Measurements from ENCODE around the gene SLC5A7. TPM values are rescaled to one million over a fixed set of nuclear protein-coding genes. Genes with fewer than 3 reads are reported as not detected.

The SLC5A7 gene
- total and polyA plus RNA-seq, 4 donors = under 0.01 TPM; not detected in 3

DNA sequence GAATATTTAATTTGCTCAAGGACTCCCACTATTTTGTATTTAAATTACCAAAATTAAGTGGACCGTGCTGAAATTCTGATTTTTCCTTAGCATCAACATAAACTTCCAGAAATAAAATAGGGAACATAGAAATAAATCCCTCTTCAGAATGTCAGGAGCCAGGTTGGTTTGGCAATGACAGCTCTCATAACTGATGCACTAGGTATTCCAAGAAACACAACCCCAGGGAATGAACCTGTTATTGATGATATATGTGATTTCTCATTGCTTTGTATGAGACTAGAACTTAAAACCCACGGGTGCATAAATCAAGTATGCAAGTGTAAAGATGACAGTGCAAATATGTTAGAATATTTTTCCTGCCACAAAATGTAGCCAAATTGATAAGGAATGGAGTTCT lies 12.8 kb downstream of the SLC5A7 start:
- no peaks in the 10 kb centered on the region for H3K27me3 ChIP-seq (ENCODE audit: control insufficient read depth in 4 of 4, insufficient read depth in 4 of 4, low read length in 3 of 4)
- no peak for DNase-seq (ENCODE audit: low spot score)
- 74% methylated on average over 2 of the region's 2 CpGs for WGBS
- no peaks in the 10 kb centered on the region for H3K4me1 ChIP-seq (ENCODE audit: control insufficient read depth in 4 of 4, insufficient read depth in 4 of 4, low read length in 3 of 4)
- no peak overlapping the region for H3K9ac ChIP-seq (ENCODE audit: low read depth in 1 of 2, low read length in 2 of 2)
- H3K9me3 ChIP-seq (ENCODE audit: control insufficient read depth in 4 of 4, low read length in 3 of 4) = no peaks in the 10 kb centered on the region
- no peaks in the 10 kb centered on the region for H3K36me3 ChIP-seq (ENCODE audit: control insufficient read depth in 4 of 4, insufficient read depth in 3 of 4, low read depth in 1 of 4, low read length in 3 of 4)
- TF ChIP-seq HNF4G (IDR thresholded peaks at IDR 0.05) (no peak), TAF1 (conservative IDR thresholded peaks at IDR 0.05) (no peak), RAD21 (IDR thresholded peaks at IDR 0.05) (no peak), FOXA1 (IDR thresholded peaks at IDR 0.05) (no peak), FOXA2 (IDR thresholded peaks at IDR 0.05) (no peak), HNF4A (conservative IDR thresholded peaks at IDR 0.05) (no peak), NR2F2 (IDR thresholded peaks at IDR 0.05) (no peak), SP1 (IDR thresholded peaks at IDR 0.05) (no peak), EGR1 (IDR thresholded peaks at IDR 0.05; ENCODE audit: low read depth in 2 of 2) (no peak), GABPA (IDR thresholded peaks at IDR 0.05 in 1 of 2, conservative IDR thresholded peaks at IDR 0.05 in 1 of 2) (no peak), RXRA (IDR thresholded peaks at IDR 0.05) (no peak), JUND (IDR thresholded peaks at IDR 0.05) (no peak), YY1 (IDR thresholded peaks at IDR 0.05) (no peak)
- TF ChIP-seq, protein P1, sequence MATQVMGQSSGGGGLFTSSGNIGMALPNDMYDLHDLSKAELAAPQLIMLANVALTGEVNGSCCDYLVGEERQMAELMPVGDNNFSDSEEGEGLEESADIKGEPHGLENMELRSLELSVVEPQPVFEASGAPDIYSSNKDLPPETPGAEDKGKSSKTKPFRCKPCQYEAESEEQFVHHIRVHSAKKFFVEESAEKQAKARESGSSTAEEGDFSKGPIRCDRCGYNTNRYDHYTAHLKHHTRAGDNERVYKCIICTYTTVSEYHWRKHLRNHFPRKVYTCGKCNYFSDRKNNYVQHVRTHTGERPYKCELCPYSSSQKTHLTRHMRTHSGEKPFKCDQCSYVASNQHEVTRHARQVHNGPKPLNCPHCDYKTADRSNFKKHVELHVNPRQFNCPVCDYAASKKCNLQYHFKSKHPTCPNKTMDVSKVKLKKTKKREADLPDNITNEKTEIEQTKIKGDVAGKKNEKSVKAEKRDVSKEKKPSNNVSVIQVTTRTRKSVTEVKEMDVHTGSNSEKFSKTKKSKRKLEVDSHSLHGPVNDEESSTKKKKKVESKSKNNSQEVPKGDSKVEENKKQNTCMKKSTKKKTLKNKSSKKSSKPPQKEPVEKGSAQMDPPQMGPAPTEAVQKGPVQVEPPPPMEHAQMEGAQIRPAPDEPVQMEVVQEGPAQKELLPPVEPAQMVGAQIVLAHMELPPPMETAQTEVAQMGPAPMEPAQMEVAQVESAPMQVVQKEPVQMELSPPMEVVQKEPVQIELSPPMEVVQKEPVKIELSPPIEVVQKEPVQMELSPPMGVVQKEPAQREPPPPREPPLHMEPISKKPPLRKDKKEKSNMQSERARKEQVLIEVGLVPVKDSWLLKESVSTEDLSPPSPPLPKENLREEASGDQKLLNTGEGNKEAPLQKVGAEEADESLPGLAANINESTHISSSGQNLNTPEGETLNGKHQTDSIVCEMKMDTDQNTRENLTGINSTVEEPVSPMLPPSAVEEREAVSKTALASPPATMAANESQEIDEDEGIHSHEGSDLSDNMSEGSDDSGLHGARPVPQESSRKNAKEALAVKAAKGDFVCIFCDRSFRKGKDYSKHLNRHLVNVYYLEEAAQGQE (IDR thresholded peaks at IDR 0.05) = no peak
- TF ChIP-seq, protein P2, sequence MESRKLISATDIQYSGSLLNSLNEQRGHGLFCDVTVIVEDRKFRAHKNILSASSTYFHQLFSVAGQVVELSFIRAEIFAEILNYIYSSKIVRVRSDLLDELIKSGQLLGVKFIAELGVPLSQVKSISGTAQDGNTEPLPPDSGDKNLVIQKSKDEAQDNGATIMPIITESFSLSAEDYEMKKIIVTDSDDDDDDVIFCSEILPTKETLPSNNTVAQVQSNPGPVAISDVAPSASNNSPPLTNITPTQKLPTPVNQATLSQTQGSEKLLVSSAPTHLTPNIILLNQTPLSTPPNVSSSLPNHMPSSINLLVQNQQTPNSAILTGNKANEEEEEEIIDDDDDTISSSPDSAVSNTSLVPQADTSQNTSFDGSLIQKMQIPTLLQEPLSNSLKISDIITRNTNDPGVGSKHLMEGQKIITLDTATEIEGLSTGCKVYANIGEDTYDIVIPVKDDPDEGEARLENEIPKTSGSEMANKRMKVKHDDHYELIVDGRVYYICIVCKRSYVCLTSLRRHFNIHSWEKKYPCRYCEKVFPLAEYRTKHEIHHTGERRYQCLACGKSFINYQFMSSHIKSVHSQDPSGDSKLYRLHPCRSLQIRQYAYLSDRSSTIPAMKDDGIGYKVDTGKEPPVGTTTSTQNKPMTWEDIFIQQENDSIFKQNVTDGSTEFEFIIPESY (IDR thresholded peaks at IDR 0.05) = no peak
- TF ChIP-seq, protein P3, sequence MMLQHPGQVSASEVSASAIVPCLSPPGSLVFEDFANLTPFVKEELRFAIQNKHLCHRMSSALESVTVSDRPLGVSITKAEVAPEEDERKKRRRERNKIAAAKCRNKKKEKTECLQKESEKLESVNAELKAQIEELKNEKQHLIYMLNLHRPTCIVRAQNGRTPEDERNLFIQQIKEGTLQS (IDR thresholded peaks at IDR 0.05) = no peak
- TF ChIP-seq, protein P4, sequence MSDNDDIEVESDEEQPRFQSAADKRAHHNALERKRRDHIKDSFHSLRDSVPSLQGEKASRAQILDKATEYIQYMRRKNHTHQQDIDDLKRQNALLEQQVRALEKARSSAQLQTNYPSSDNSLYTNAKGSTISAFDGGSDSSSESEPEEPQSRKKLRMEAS (IDR thresholded peaks at IDR 0.05) = no peak
- TF ChIP-seq, protein P5, sequence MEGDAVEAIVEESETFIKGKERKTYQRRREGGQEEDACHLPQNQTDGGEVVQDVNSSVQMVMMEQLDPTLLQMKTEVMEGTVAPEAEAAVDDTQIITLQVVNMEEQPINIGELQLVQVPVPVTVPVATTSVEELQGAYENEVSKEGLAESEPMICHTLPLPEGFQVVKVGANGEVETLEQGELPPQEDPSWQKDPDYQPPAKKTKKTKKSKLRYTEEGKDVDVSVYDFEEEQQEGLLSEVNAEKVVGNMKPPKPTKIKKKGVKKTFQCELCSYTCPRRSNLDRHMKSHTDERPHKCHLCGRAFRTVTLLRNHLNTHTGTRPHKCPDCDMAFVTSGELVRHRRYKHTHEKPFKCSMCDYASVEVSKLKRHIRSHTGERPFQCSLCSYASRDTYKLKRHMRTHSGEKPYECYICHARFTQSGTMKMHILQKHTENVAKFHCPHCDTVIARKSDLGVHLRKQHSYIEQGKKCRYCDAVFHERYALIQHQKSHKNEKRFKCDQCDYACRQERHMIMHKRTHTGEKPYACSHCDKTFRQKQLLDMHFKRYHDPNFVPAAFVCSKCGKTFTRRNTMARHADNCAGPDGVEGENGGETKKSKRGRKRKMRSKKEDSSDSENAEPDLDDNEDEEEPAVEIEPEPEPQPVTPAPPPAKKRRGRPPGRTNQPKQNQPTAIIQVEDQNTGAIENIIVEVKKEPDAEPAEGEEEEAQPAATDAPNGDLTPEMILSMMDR (IDR thresholded peaks at IDR 0.05; ENCODE audit: low read depth, low read length, missing input control) = no peak
- no peak overlapping the region for H3K27ac ChIP-seq (ENCODE audit: low read depth in 1 of 2, low read length in 2 of 2)
- H3K4me3 ChIP-seq (ENCODE audit: low read depth in 1 of 3, low read length in 3 of 3) = no peak overlapping the region

Measured in liver (tissue), 9 donors.